NCI-H2227 treated with DMSO at 0.1 percent for 48 hours (cell line): ENCODE measurements around the gene EEPD1.
"Not testable (repeated sequence)": the region's sequence is repeated elsewhere in the genome, so short reads cannot be mapped to it uniquely, and the experiment has no call there.

Source experiments
- DNase-seq: peaks from one replicate; lab custom pipeline; 2025; lab: John Stamatoyannopoulos, UW

EEPD1 gene

GRCh38 chr7:36152756-36153570 is at the start of gene EEPD1:
Gene EEPD1, plus strand, starts transcription at chr7:36153254. Its CDS starts 1,071 bp downstream, at chr7:36154325.
- DNase-seq: peak; percentile 95

GRCh38 chr7:36103837-36104561 is 49.1 kb upstream of the EEPD1 start:
- no peak for DNase-seq

GRCh38 chr7:36106972-36107908 is 45.8 kb upstream of the EEPD1 start:
- not testable (repeated sequence) for DNase-seq

- no peak for DNase-seq
Observed at GRCh38 chr7:36107926-36108631, 45.0 kb upstream of the EEPD1 start.

GRCh38 chr7:36109013-36109627 is 43.9 kb upstream of the EEPD1 start:
- no peak for DNase-seq

- no peak for DNase-seq
Observed at GRCh38 chr7:36110584-36110983, 42.5 kb upstream of the EEPD1 start.

GRCh38 chr7:36112969-36113368 is 40.1 kb upstream of the EEPD1 start:
- no peak for DNase-seq

GRCh38 chr7:36114355-36114754 is 38.7 kb upstream of the EEPD1 start:
- DNase-seq: no peak

GRCh38 chr7:36115448-36116321 is 37.4 kb upstream of the EEPD1 start:
- DNase-seq: no peak

GRCh38 chr7:36116347-36117202 is 36.5 kb upstream of the EEPD1 start:
- DNase-seq: no peak

GRCh38 chr7:36117203-36117840 is 35.7 kb upstream of the EEPD1 start:
- no peak for DNase-seq

GRCh38 chr7:36118344-36118743 is 34.7 kb upstream of the EEPD1 start:
- no peak for DNase-seq

GRCh38 chr7:36119005-36119706 is 33.9 kb upstream of the EEPD1 start:
- no peak for DNase-seq

- not testable (repeated sequence) for DNase-seq
Observed at GRCh38 chr7:36119983-36120646, 32.9 kb upstream of the EEPD1 start.

GRCh38 chr7:36125630-36126029 is 27.4 kb upstream of the EEPD1 start:
- not testable (repeated sequence) for DNase-seq

- no peak for DNase-seq
Observed at GRCh38 chr7:36127075-36127740, 25.8 kb upstream of the EEPD1 start.
